ENCODE measurements around the gene STYX.

DNA sequence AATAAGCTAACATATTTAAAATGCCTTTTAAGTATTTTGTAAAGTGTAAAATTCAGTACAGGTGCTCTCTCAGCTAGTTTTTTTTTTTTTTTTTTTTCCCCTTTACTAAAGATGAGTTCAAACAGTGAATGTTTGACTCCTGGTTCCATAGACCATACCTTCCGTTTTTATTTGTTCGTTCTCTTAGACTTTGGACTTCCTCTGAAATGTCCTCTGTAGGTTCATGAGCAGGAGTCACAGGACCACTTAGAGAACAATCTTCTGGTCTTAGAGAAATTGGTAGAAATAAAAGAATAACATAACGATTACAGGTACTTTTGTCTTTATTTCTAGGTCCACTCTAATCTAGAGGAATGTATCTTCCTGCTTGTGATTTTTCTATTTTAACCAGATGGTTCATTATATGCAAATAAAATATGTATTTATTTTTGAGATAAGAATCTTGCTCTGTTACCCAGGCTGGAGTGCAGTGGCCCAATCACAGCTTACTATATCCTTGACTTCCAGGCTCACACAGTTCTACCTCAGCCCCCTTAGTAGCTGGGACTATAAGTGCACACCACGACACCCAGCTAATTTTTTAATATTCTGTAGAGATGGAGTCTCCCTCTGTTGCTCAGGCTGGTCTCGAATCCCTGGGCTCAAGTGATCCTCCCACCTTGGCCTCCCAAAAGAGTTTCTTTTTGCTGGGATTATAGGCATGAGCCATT, 25.8 kb downstream of the STYX start:
- TF ChIP-seq, protein P1, sequence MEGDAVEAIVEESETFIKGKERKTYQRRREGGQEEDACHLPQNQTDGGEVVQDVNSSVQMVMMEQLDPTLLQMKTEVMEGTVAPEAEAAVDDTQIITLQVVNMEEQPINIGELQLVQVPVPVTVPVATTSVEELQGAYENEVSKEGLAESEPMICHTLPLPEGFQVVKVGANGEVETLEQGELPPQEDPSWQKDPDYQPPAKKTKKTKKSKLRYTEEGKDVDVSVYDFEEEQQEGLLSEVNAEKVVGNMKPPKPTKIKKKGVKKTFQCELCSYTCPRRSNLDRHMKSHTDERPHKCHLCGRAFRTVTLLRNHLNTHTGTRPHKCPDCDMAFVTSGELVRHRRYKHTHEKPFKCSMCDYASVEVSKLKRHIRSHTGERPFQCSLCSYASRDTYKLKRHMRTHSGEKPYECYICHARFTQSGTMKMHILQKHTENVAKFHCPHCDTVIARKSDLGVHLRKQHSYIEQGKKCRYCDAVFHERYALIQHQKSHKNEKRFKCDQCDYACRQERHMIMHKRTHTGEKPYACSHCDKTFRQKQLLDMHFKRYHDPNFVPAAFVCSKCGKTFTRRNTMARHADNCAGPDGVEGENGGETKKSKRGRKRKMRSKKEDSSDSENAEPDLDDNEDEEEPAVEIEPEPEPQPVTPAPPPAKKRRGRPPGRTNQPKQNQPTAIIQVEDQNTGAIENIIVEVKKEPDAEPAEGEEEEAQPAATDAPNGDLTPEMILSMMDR (IDR thresholded peaks at IDR 0.05), result no peak
- TF ChIP-seq POLR2A (IDR thresholded peaks at IDR 0.05), result no peak

Data from lower leg skin (tissue), 3 donors.